HG03103 (cell line): Measurements from ENCODE around the gene SLC38A4.
A peak's percentile ranks its signal among the peaks of the same experiment; 100 is the strongest.

Experiments
- ATAC-seq: cut with Tn5 transposase; IDR thresholded peaks from one replicate; pipeline ENCODE4 v1.9.1; 2021; ENCODE audit warnings: low read depth; ENCODE audit not compliant: unreplicated experiment

SLC38A4 gene

GRCh38 chr12:46815809-46816208, 10.0 kb downstream of the SLC38A4 start:
- ATAC-seq = no peak

DNA sequence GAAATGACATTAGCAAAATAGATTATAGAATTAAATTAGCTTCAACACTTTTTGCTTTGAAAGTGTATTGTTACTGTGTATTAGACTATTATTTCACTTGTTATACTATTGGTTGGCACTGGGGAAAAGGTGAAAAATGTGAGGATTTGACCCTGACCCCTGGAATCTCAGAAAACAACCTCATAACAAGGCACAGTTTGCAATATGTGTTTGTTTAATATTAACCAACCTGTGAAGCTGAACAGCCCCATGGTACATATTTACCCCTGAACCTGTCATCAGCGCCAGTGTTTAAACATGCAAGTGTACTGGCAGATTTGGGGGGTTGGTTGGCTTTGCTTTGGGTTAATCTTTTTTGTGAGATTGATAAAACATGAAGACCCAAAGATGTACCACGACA, 11.7 kb downstream of the SLC38A4 start:
- ATAC-seq = no peak

GRCh38 chr12:46811185-46811584, 14.6 kb downstream of the SLC38A4 start:
- ATAC-seq = no peak

- ATAC-seq = no peak
Measured at GRCh38 chr12:46808955-46809697, 16.7 kb downstream of the SLC38A4 start.

DNA sequence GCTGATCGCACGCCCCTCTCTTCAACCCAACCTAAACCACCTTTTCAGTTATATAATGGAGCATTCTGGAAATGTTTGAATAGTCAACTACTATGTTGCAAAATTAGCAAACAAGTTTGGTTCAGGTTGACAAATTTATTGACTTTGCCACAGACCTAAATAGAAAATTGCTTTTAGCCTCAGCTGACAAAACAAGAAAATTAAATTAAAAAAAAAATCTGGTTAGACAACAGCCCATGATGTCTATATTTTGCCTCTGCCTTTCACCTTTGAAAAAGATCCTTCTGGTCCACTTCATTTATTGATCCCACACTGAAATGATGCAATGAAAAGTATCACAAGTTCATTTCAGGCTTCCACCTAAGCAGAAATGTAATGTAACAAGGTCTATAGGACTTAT, 17.5 kb downstream of the SLC38A4 start:
- ATAC-seq = no peak

DNA sequence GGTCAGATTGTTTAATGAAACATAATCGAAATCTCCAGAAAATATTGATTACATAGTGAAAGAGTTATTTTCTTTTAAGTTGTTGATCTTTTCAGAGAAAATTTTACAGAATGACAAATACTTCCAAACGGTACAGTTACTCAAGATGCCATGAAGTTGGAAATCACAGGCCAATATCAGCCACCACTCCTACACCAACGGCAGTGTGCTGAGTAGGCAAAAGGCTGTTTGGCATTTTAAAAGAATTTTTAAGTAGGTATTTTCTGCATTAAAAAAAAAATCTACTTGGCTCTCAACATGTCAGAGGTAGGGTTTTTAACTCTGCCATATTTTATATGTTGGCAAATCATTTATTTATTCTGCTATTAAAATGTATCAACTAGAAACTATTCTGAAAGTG, 21.7 kb downstream of the SLC38A4 start:
- no peak for ATAC-seq

DNA sequence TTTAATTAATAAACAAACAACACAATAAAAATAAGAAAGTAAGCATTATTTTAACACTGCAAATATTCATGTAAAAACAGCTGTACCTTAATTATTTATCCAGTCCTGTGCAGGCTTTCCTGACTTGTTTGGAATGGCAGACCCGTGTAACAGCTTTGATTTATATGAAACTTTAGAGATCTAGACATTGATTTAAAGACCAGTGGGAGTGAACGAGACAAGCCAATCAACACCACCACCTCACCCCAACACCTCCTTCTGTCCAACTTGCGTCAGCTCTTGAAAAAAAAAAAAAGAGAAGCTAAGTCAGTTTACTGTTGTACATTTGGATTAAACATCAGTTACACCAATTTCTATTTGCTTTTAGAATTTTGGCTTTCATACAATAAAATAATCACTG, 22.3 kb downstream of the SLC38A4 start:
- ATAC-seq = no peak

DNA sequence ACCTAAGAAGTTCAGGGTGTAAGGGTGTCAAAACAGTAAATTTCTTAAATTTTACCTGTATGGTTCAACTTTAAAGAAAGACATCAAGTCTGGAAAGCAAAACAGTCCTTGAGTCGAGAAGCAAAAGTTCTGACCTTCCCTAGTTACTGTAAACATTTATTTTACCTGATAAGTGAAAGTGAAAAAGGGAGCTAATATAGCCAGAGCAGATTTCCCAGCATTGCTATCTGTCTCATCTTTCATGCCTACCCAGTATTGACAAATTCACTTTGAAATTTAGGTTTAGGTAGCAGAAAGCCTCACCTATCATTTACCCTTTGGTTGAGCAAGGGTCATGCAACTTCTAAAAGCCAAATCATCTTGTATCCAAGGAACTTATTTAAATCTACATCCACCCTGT, 24.5 kb downstream of the SLC38A4 start:
- no peak for ATAC-seq

DNA sequence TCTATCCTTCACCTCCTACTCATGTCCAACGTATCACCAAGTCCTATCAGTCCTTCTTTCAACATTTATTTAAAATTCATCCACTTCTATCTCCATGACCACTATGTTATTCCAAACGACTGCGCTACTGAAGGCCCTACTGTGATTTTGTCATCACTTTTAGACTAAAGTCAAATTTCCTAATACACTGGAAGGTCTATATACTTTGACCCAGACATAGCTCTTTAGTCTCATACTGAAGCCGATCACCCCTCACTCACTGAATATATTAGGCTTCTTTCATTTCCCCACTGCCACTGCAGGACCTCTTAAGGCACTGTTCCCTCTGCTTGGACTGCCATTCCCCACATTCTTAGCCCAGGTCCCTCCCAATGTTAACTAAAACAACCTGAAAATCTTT, 25.6 kb downstream of the SLC38A4 start:
- no peak for ATAC-seq

DNA sequence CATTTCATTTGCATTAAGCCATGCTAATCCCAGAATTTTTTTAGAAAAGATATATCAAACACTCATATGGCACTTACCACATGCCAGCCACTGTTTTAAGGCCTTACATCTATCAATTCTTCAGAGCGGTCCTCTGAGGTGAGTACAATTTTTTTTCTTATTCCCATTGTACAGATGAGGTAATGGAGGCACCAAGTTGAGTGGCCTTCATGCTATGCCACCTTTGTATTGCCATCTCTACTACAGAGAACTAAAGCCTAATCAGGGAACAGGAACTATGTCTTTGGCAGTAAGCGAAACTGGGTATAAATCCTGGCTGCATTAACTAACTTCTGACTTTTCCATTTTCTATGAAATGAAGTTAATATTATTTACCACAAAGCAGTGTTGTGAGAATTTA, 27.1 kb downstream of the SLC38A4 start:
- ATAC-seq = no peak

GRCh38 chr12:46798056-46798455, 27.7 kb downstream of the SLC38A4 start:
- ATAC-seq = no peak

GRCh38 chr12:46795988-46796387, 29.8 kb downstream of the SLC38A4 start:
- ATAC-seq = no peak

DNA sequence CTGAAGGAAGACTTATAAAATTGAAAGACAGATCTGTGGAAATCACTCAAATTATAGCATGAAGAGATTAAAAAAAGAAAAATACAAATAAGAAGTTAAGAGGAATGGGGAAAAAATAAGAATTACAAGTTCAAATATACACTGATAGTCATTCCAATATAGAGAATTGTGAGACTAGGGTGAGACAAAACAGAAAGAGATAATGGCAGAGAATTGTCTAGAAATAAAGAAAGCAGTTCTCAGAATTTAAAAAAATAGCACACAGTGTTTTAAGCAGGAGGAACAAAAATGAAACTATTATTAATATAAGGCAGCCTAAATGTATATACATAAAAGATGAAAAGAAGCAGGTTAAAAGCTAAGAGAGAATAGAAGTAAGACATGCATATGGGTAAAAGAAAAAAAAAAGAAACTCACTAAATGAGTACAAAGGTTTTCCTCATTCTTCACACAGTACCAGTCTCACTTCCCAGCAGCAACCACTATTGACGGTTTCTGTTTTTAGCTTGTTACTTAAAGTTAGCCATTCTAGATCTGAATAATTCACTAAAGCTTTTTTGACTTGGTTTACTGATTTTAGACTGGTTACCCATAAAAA, 31.1 kb downstream of the SLC38A4 start:
- ATAC-seq = peak; percentile 70

GRCh38 chr12:46792925-46793324, 32.9 kb downstream of the SLC38A4 start:
- no peak for ATAC-seq

DNA sequence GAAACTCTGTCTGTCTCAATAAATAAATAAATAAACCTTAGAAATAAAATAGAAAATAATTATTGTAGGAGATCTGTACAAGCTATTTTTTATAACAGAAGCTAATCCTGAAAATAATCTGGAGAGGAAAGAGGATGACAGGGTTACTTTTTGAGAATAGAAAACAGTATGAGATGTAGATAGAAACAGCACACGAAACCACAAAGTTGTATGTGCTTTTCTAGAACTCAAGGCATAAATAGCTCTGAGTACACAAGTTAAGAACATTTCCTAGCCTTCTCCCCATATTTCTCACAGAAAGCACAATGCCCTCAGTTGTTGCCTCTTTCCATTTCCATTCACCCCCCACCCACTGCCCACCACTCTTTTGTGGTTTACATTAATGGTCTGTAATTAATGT, 35.7 kb downstream of the SLC38A4 start:
- ATAC-seq = no peak

- ATAC-seq = no peak
Measured at GRCh38 chr12:46788072-46788887, 37.5 kb downstream of the SLC38A4 start.

DNA sequence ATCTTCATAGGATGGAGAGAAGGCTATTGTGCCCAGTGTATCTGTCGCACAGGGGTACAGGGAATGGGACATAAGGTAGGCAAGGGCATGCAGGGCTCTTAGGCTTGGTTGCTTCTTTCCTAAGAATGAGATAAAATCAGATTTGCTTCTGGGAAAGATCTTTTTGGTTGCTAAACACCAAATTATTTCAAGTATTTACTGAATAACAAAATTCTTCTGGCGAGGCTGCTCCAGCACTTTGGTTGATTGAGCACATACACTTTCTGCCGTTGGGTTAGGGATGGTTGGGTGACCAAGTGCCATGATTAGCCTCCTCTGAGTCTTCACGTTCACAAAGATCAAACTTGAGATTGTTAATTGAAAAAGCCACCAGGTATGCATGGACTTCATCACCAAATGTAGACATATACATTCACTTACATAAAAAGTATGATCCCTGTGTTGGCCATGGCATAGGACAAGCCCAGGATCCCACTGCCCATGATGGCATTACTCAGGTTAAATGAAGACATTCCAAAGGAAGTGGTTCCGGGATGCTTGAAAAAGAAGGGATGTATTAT, 38.2 kb downstream of the SLC38A4 start:
- no peak for ATAC-seq

- no peak for ATAC-seq
Measured at GRCh38 chr12:46786774-46787173, 39.0 kb downstream of the SLC38A4 start.

DNA sequence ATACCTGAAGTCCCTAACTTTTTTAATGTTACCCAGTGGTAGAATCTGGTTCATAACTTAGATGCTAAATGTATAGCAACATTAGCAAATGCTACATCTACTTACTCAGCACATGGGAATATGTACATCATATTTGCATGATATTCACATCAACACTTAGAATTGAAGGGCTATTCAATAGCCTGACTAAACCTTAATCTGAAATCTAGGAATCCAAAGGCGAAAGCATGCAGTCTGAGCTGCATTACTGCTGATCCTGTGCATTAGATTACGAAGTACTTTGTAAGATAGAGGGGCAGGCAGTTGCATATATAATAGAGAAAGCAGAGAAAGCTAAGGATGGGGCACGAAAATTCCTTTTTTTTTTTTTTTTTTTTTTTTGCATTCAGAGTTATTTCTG, 40.4 kb downstream of the SLC38A4 start:
- no peak for ATAC-seq

DNA sequence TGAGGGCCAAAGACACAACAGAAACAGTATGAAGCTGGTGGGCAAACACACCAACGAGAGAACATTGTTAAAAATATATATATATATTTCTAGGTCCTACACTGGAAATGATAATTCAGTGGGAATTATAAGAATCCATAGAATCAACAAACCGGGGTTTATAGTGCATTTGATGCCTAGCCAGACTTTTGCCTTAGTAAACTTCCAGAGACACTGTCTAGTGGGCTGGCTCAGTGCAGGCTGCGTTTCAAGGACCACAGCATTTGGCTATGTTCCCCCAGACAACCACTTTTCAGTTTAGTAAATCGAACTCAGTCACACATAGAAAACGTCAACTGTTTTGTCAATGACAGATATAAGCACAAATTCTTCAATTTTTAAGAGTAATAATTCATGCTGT, 41.9 kb downstream of the SLC38A4 start:
- ATAC-seq = no peak

- ATAC-seq = no peak
Measured at GRCh38 chr12:46779879-46780278, 45.9 kb downstream of the SLC38A4 start.
